Small intestine (tissue), 7 donors: ENCODE results near the gene DDX19B. TPM values are rescaled to one million over a fixed set of nuclear protein-coding genes. Genes with fewer than 3 reads are reported as not detected.
"Not testable (repeated sequence)": the region's sequence is repeated elsewhere in the genome, so short reads cannot be mapped to it uniquely, and the experiment has no call there.

Experiments used
- DNase-seq, 2 donors: peaks; one replicate each; pipeline versions ENCODE4 v3.0.0 to v3.0.0-alpha.2; 2013
- FAIRE-seq: peaks from 2 replicates; lab custom pipeline; 2012; peaks lifted over from hg19 to GRCh38; lab: Jason Lieb, UNC
- H3K27ac ChIP-seq, 3 donors: one replicate each; pipeline ENCODE4 v1.5.1; 2013; ENCODE audit warnings: low read length in 2 of 3, mild to moderate bottlenecking in 2 of 3, control low read depth in 1 of 3, inconsistent platforms in 1 of 3, low read depth in 1 of 3, moderate library complexity in 1 of 3
- H3K27me3 ChIP-seq, 3 donors: one replicate each; pipeline ENCODE4 v1.6.1; 2013; ENCODE audit warnings: low read length in 3 of 3, inconsistent platforms in 1 of 3; ENCODE audit not compliant: control insufficient read depth in 3 of 3, insufficient read depth in 3 of 3
- H3K36me3 ChIP-seq, 3 donors: one replicate each; pipeline ENCODE4 v1.6.1; 2013; ENCODE audit warnings: low read length in 3 of 3, inconsistent platforms in 1 of 3, low read depth in 1 of 3, mild to moderate bottlenecking in 1 of 3, moderate library complexity in 1 of 3; ENCODE audit not compliant: control insufficient read depth in 3 of 3, insufficient read depth in 2 of 3
- H3K4me1 ChIP-seq, 3 donors: one replicate each; pipeline ENCODE4 v1.6.1; 2013; ENCODE audit warnings: low read length in 2 of 3, inconsistent platforms in 1 of 3, low read depth in 1 of 3, mild to moderate bottlenecking in 1 of 3, moderate library complexity in 1 of 3; ENCODE audit not compliant: control insufficient read depth in 3 of 3, insufficient read depth in 2 of 3
- H3K4me3 ChIP-seq, 3 donors: one replicate each; pipeline ENCODE4 v1.5.1; 2013; ENCODE audit warnings: low read length in 3 of 3, control low read depth in 1 of 3, inconsistent platforms in 1 of 3, low read depth in 1 of 3, mild to moderate bottlenecking in 1 of 3, moderate library complexity in 1 of 3
- H3K9me3 ChIP-seq, 2 donors: one replicate each; pipeline ENCODE4 v1.6.1; 2013; ENCODE audit warnings: low read depth in 1 of 2, low read length in 1 of 2; ENCODE audit not compliant: control insufficient read depth in 2 of 2, insufficient read depth in 1 of 2
- WGBS, 3 donors: extraction: QIAGEN DNeasy Blood & Tissue Kit; methylation state at CpG; one replicate each; pipeline ENCODE4 v1.1.7; 2013; 5-methylcytosine and 5-hydroxymethylcytosine counted together
- polyA plus RNA-seq, 4 donors: library from polyadenylated mRNA; stranded (reverse) in 3 of 4; unstranded in 1 of 4; fragments of 200-250 nt in 3 of 4; fragments of 120-200 nt in 1 of 4; gene quantifications; one replicate each; pipeline versions ENCODE4 v1.2.1 to v1.2.3, GENCODE V29; 2013
- donor health status: healthy with polysubstance abuse.
- donor health status: control.
- donor health status: control.
- donor health status: Bipolar disorder and iron deficiency.
- donor health status: healthy.

Gene DDX19B
- polyA plus RNA-seq, 4 donors, result 21.3 to 28.9 (median 27.7) TPM

GRCh38 chr16:70320121-70320520 lies 21.1 kb downstream of the DDX19B start:
- H3K4me1 ChIP-seq, result no peaks in the 10 kb centered on the region
- H3K27ac ChIP-seq, result no peak overlapping the region
- WGBS, 3 donors, result 96% methylated on average over 5 of the region's 5 CpGs
- H3K27me3 ChIP-seq, result no peaks in the 10 kb centered on the region
- H3K36me3 ChIP-seq, result peaks cover 10 to 66% (median 11%) of the 10 kb centered on the region in 3 donors
- FAIRE-seq, result no peak
- H3K9me3 ChIP-seq, result no peaks in the 10 kb centered on the region
- no peak overlapping the region for H3K4me3 ChIP-seq
- DNase-seq, result no peak

- no peak overlapping the region for H3K27ac ChIP-seq
- no peaks in the 10 kb centered on the region for H3K9me3 ChIP-seq
- WGBS, 3 donors, result 92 to 94% (median 93%) methylated on average over 7 of the region's 7 CpGs
- no peak overlapping the region for H3K4me3 ChIP-seq
- H3K36me3 ChIP-seq, result peaks cover 2 to 56% (median 8%) of the 10 kb centered on the region in 3 donors
- no peak for DNase-seq
- no peak for FAIRE-seq
- no peaks in the 10 kb centered on the region for H3K27me3 ChIP-seq
- H3K4me1 ChIP-seq, result no peaks in the 10 kb centered on the region
These were observed 26.2 kb downstream of the DDX19B start for GRCh38 chr16:70324998-70325747.

- FAIRE-seq (no peak), DNase-seq (no peak)
- H3K36me3 ChIP-seq, result peaks cover 3 to 71% (median 16%) of the 10 kb centered on the region in 3 donors
- 96 to 100% (median 96%) methylated on average over 1 of the region's 1 CpG for WGBS, 3 donors
- no peaks in the 10 kb centered on the region for H3K9me3 ChIP-seq
- H3K4me1 ChIP-seq, result no peaks in the 10 kb centered on the region
- H3K27me3 ChIP-seq, result no peaks in the 10 kb centered on the region
- H3K4me3 ChIP-seq, result no peak overlapping the region
- no peak overlapping the region for H3K27ac ChIP-seq
These were observed 32.1 kb downstream of the DDX19B start for GRCh38 chr16:70331091-70331490.

- H3K4me3 ChIP-seq, result no peak overlapping the region
- 68 to 72% (median 70%) methylated on average over 9 of the region's 9 CpGs for WGBS, 3 donors
- no peak for FAIRE-seq
These were observed 32.8 kb downstream of the DDX19B start for GRCh38 chr16:70331588-70332358.

GRCh38 chr16:70332728-70333127 lies 33.7 kb downstream of the DDX19B start:
- not testable (repeated sequence) for H3K4me3 ChIP-seq, H3K27me3 ChIP-seq, FAIRE-seq, DNase-seq, H3K27ac ChIP-seq, H3K4me1 ChIP-seq, H3K9me3 ChIP-seq
- 82 to 88% (median 84%) methylated on average over 5 to 6 of the region's 12 CpGs for WGBS, 3 donors
- H3K36me3 ChIP-seq, result peaks cover 3 to 66% (median 14%) of the 10 kb centered on the region in 3 donors

More at GRCh38 chr16:70331588-70332358, 32.8 kb downstream of the DDX19B start:
- no peak overlapping the region for H3K27ac ChIP-seq
- no peaks in the 10 kb centered on the region for H3K4me1 ChIP-seq
- no peaks in the 10 kb centered on the region for H3K27me3 ChIP-seq
- H3K9me3 ChIP-seq, result no peaks in the 10 kb centered on the region
- DNase-seq, result peak in 1 of 2 donors; percentile 9
- H3K36me3 ChIP-seq, result peaks cover 3 to 69% (median 14%) of the 10 kb centered on the region in 3 donors

- no peak overlapping the region for H3K27ac ChIP-seq
- no peak for FAIRE-seq
- WGBS, 3 donors, result 98 to 99% (median 98%) methylated on average over 5 of the region's 5 CpGs
These were observed 38.8 kb downstream of the DDX19B start for GRCh38 chr16:70337814-70338213.

GRCh38 chr16:70341600-70341999 lies 42.6 kb downstream of the DDX19B start:
- Histone ChIP-seq H3K27me3 (no peaks in the 10 kb centered on the region), H3K4me3 (no peak overlapping the region), H3K36me3 (peaks cover 0 to 15% (median 0%) of the 10 kb centered on the region in 3 donors), H3K9me3 (no peaks in the 10 kb centered on the region), H3K4me1 (peaks cover 0 to 5% (median 0%) of the 10 kb centered on the region in 3 donors), H3K27ac (no peak overlapping the region)
- FAIRE-seq, result no peak
- DNase-seq, result no peak
- WGBS, 3 donors, result 73 to 83% (median 78%) methylated on average over 4 of the region's 4 CpGs

More at GRCh38 chr16:70337814-70338213, 38.8 kb downstream of the DDX19B start:
- Histone ChIP-seq H3K9me3 (no peaks in the 10 kb centered on the region), H3K27me3 (no peaks in the 10 kb centered on the region), H3K4me3 (no peak overlapping the region), H3K4me1 (no peaks in the 10 kb centered on the region), H3K36me3 (peaks cover 3 to 39% (median 6%) of the 10 kb centered on the region in 3 donors)
- DNase-seq, result no peak

- no peak overlapping the region for H3K27ac ChIP-seq
- H3K27me3 ChIP-seq, result no peaks in the 10 kb centered on the region
- no peaks in the 10 kb centered on the region for H3K9me3 ChIP-seq
- peaks cover 0 to 12% (median 0%) of the 10 kb centered on the region in 3 donors for H3K36me3 ChIP-seq
- no peak for DNase-seq
- H3K4me1 ChIP-seq, result peaks cover 0 to 5% (median 0%) of the 10 kb centered on the region in 3 donors
- no peak for FAIRE-seq
- WGBS, 3 donors, result 80 to 93% (median 83%) methylated on average over 3 of the region's 3 CpGs
- H3K4me3 ChIP-seq, result no peak overlapping the region
These were observed 43.0 kb downstream of the DDX19B start for GRCh38 chr16:70342016-70342415.
